ENCODE measurements around the gene ADCK1.
"Not testable (repeated sequence)": the region's sequence is repeated elsewhere in the genome, so short reads cannot be mapped to it uniquely, and the experiment has no call there.

The ADCK1 gene

GRCh38 chr14:77809011-77809410 is 9.1 kb downstream of the ADCK1 start:
- no peak for DNase-seq (ENCODE audit: low spot score)

GRCh38 chr14:77812028-77812427 is 12.1 kb downstream of the ADCK1 start:
- DNase-seq (ENCODE audit: low spot score), result no peak

- not testable (repeated sequence) for DNase-seq (ENCODE audit: low spot score)
Measured at GRCh38 chr14:77812682-77813081, 12.8 kb downstream of the ADCK1 start.

GRCh38 chr14:77822307-77822706 is 22.4 kb downstream of the ADCK1 start:
- no peak for DNase-seq (ENCODE audit: low spot score)

- DNase-seq (ENCODE audit: low spot score), result no peak
Measured at GRCh38 chr14:77822741-77823140, 22.8 kb downstream of the ADCK1 start.

GRCh38 chr14:77823378-77823777 is 23.5 kb downstream of the ADCK1 start:
- no peak for DNase-seq (ENCODE audit: low spot score)

GRCh38 chr14:77825895-77826519 is 26.1 kb downstream of the ADCK1 start:
- DNase-seq (ENCODE audit: low spot score), result no peak

- DNase-seq (ENCODE audit: low spot score), result no peak
Measured at GRCh38 chr14:77830692-77831091, 30.8 kb downstream of the ADCK1 start.

- no peak for DNase-seq (ENCODE audit: low spot score)
Measured at GRCh38 chr14:77832297-77832696, 32.4 kb downstream of the ADCK1 start.

- no peak for DNase-seq (ENCODE audit: low spot score)
Measured at GRCh38 chr14:77837926-77838325, 38.0 kb downstream of the ADCK1 start.

GRCh38 chr14:77838831-77839511 is 39.1 kb downstream of the ADCK1 start:
- DNase-seq (ENCODE audit: low spot score), result no peak

- no peak for DNase-seq (ENCODE audit: low spot score)
Measured at GRCh38 chr14:77843195-77843594, 43.3 kb downstream of the ADCK1 start.

GRCh38 chr14:77843651-77844050 is 43.7 kb downstream of the ADCK1 start:
- no peak for DNase-seq (ENCODE audit: low spot score)

- DNase-seq (ENCODE audit: low spot score), result no peak
Measured at GRCh38 chr14:77844802-77845201, 44.9 kb downstream of the ADCK1 start.

GRCh38 chr14:77848031-77848430 is 48.1 kb downstream of the ADCK1 start:
- DNase-seq (ENCODE audit: low spot score), result no peak

GRCh38 chr14:77849711-77850110 is 49.8 kb downstream of the ADCK1 start:
- no peak for DNase-seq (ENCODE audit: low spot score)

- no peak for DNase-seq (ENCODE audit: low spot score)
Measured at GRCh38 chr14:77853919-77854318, 54.0 kb downstream of the ADCK1 start.

GRCh38 chr14:77856941-77857340 is 57.0 kb downstream of the ADCK1 start:
- DNase-seq (ENCODE audit: low spot score), result no peak

GRCh38 chr14:77859934-77860570 is 60.1 kb downstream of the ADCK1 start:
- no peak for DNase-seq (ENCODE audit: low spot score)

GRCh38 chr14:77861201-77861600 is 61.3 kb downstream of the ADCK1 start:
- no peak for DNase-seq (ENCODE audit: low spot score)

- peak; percentile 73 for DNase-seq (ENCODE audit: low spot score)
Measured at GRCh38 chr14:77862154-77862786, 62.4 kb downstream of the ADCK1 start.

GRCh38 chr14:77864085-77864484 is 64.2 kb downstream of the ADCK1 start:
- DNase-seq (ENCODE audit: low spot score), result no peak

- no peak for DNase-seq (ENCODE audit: low spot score)
Measured at GRCh38 chr14:77864580-77864979, 64.7 kb downstream of the ADCK1 start.

Data from NAMALWA (cell line).